Measurements from ENCODE around the gene ACTR3C. TPM values are rescaled to one million over a fixed set of nuclear protein-coding genes. Genes with fewer than 3 reads are reported as not detected.
"Not testable (repeated sequence)": the region's sequence is repeated elsewhere in the genome, so short reads cannot be mapped to it uniquely, and the experiment has no call there.

ACTR3C gene
- total RNA-seq, 2 donors from 2014 or later = 1.00 to 1.7 TPM

DNA sequence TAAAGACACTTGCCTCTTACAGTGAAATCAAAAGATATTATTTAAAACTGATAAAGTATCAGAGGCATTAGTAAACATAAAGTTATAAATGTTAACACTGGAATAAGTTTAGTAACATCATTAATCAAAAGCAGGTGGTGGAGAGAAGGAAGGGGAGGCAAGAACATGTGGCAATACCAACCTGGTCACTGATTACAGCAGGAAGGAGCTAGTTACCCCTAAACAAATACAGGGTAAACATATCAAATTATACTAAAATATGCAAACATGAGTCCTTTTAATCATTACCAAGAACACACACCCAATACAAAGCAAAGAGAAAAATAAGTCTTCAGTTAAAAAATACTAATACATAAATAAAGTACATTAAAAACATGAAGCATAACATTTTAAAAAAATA is 25.4 kb downstream of the ACTR3C start:
- DNase-seq (ENCODE audit: low spot score); intact Hi-C loops (cut with DNase I): not testable (repeated sequence)

DNA sequence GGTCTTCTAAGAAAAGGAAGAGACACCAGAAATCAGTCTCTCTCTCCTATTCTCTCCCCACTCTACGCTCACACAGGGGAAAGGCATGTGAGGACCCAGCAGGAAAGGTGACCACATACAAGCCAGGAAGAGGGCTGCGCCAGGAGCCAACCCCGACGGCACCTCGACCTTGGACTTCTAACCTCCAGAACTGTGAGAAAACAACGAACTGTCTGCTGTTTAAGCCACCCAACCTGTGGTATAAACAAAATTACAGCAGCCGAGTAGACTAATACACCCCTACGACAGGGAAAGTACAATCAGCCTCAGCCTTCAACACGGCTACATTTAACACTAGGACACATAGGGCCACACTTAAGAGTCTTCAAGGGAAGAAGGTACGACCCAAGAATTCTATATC is 26.5 kb downstream of the ACTR3C start:
- DNase-seq (ENCODE audit: low spot score); intact Hi-C loops (cut with DNase I): not testable (repeated sequence)

DNA sequence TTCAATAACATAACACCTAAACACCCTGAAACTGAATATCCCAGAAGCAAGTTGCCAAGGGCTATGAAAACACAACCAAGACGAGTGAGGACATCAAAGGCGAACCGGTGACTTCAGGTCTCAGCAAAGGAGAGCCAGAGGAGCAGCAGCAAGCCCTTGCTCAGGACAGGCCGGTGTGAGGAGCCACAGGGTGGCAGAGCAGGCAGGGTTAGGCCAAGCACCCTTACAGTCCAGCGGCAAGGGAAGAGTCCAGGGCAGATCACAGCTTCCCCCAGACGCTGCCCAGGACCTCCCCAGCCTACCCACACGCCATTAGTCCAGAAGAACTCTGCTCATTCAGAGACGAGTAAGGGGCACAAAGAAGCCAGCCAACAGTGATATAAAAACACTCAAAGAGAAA is 27.7 kb downstream of the ACTR3C start:
- intact Hi-C loops (cut with DNase I) = not testable (repeated sequence)

DNA sequence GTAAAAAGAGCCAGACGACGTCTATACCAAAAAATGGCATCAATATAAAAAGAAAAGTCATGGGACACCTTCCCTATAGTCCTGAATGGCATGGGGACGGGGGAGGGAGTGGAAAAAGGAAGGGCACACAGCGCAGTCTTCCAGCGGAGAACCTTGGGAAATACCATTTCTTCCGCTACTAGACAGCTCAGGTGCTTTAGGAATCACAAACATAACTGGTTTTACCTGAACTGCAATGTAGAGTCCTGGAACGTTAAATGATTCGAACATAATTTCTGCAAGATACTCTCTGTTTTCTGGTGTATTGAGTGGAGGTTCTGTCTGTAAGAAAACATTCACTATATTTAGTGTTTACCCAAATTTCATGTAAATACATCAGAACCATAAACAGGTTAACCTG is 28.3 kb downstream of the ACTR3C start:
- DNase-seq (ENCODE audit: low spot score); intact Hi-C loops (cut with DNase I): not testable (repeated sequence)

More for the DNA sequence above, 27.7 kb downstream of the ACTR3C start:
- DNase-seq (ENCODE audit: low spot score) = not testable (repeated sequence)

DNA sequence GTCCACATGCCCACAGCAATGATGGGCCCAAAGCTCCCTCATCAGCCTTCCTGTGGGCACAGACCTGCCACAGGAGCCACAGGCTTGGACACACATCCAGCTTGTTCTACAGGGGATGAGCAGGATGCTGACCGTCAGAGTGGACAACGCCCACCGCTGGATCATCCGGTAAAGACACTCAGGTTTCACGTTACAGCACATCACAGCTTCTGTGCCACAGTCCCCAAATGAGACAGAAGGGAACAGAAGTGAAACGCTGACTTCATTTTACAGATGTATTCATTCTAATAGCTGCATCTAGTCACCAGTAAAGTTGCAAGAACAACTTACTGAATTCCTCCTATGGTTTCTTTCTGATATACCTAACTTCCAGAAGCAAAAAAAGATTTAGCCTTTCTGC is 33.0 kb downstream of the ACTR3C start:
- DNase-seq (ENCODE audit: low spot score); intact Hi-C loops (cut with DNase I): not testable (repeated sequence)

DNA sequence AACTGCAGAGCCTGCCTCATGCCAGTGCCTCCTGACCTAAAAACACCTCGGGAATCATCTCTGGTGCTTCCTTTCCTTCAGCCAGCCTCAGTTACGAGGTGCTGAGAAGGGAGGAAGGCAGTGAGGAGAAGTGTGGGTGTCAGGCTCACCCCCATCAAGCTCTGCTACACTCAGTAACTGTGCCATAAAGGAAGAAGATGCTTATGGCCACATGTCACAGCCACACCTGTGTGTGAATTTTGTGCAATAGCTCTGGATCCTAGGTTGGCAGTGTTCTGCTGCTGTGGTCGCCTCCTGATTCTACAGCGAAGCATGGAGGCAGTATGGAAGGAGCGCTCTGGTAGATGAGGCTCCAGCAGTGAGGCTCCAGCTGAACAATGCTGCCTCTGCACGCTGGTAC is 34.5 kb downstream of the ACTR3C start:
- DNase-seq (ENCODE audit: low spot score); intact Hi-C loops (cut with DNase I): not testable (repeated sequence)

DNA sequence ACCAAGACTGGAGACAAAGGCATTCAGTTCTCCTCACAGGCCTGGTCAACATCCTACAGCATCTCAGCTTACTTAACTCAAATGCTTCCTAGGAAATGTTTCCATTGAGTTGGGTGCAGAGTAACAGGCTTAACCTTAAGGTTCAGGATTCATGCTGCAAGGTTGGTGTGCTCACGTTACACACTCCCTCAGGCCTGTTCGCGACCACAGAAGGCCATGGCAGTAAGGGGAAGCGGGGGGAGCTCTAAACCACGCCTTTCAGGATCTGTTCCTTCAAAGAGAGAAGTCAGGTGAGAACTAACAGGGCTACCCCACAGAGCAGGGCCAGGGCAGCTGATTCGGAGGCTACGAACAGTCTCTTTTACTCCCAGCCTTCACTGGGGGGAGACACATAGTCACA is 35.5 kb downstream of the ACTR3C start:
- intact Hi-C loops (cut with DNase I); DNase-seq (ENCODE audit: low spot score): not testable (repeated sequence)

DNA sequence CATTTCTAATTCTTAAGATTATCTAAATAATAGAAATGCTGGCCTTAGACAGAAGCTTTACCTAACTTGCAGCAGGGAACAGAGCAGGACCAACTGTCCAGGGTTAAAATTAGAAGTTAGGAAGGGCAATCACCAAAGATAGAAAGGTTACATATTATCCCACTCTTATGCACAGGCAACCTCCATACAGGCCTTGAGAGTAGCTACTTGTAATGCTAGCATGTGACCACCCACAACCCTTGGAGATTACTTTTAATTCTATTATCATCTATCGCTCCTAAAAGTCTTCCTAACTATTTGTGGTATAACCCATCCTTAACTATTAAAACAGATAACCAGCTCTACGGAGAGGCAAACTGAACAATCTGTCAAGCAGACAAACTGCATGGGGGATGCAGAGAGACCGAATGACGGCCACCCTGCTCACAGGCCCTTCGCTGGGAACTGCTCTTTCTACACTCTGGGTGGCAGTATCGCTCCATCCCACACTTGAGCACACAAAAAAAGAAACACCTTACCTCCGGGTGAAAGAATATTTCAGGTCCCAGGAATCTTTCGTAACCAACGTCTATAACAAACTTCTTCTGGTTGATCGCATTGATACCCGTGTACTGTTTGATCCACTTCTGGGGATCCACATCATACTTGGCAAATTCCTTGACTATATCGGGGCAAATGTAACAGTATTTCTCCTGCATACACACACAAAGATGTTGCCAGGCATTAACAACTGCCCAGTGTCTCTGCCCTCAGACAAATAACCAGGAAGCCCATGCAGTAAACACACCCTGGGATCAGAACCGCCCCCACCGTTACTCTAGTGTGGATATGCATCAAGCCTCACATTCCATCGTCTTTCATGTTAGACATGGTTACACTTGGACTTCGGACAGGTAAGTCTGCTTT is 37.2 kb downstream of the ACTR3C start:
- DNase-seq (ENCODE audit: low spot score); intact Hi-C loops (cut with DNase I): not testable (repeated sequence)

DNA sequence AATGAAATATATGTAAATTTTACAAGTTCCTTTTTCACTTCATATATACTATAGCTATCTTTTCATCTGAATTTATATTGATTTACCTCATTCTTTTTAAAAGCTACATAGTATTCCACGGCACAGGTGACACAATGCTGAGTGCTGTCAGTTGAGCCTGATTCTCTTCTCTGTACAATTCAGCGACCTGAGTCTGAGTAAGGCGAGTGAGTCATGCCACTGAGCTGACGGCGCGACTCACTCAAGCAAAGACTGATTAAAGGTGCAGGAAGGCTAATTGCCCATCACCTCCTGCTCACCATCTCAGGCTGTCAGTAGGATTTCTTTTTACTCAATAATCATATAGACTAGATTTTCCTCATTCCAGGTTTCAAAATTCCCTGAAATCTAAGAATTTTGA is 39.7 kb downstream of the ACTR3C start:
- intact Hi-C loops (cut with DNase I); DNase-seq (ENCODE audit: low spot score): not testable (repeated sequence)

DNA sequence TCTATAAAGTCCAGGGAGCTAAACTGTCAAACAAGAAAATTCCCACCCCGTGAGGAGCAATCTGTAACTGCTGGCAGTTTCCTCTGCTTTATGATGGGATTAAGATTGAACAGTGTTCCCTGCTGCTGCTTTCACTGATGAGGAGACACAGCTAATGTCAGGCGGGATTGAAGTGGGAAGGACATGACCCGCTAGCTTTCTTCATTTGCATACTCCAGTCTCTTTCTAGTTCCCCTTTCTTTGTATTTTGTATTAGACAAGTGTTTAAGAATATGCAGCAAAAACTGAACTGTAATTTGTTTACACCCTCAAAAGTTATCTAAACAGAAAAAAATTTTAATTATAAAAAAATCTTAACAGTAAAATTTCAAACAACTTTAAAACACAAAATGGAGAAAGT is 40.2 kb downstream of the ACTR3C start:
- intact Hi-C loops (cut with DNase I); DNase-seq (ENCODE audit: low spot score): not testable (repeated sequence)

DNA sequence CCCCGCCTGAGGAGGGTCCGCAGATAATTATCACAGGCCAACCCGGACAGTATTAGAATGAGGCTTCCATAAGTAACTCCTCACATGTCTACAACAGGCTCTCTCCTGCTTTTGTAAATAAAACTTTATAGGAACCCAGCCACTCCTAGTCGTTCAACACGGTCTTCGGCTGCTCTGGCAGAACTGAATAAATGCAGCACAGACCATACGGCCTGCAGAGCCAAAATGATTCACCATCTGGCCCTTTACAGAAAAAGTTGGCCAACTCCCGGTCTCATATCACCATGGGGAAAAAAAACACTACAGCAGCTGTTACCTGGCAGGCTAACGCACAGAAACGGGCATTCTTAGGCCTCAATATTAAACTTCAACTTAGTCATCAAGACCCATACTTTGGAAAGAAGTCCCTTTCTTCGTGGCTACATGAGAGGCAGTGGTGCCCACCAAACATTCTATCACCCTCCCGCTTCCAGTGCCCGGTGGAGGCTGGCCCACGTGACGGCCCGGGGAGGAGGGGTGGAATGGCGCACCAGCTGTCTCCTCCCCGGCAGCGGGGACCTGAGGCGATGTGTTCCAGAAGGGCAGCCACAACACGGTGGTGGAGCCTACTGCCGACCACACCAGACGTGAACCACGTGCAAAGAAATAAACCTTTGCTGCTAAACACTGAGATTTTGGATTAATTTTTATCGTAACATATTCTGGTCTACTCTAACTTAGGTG is 41.5 kb downstream of the ACTR3C start:
- DNase-seq (ENCODE audit: low spot score); intact Hi-C loops (cut with DNase I): not testable (repeated sequence)

DNA sequence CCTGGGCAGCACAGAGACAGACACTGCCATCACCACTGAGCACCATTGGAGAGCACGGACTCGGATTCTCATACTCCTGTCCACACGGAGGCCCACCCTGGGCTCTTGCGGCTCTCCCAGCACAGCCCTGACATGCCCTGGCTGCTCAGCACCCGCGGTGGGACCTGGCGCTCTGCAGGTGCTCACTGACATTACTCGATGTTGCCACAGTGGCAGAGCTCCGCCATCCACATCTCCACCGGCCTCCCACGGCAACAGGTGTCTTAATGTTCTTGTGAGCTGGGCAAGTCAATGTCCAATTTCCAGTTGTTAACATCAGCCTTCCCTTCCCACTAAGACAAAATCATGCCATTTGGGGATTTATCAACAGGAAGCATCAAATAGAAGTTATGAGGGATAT is 45.0 kb downstream of the ACTR3C start:
- intact Hi-C loops (cut with DNase I); DNase-seq (ENCODE audit: low spot score): not testable (repeated sequence)

DNA sequence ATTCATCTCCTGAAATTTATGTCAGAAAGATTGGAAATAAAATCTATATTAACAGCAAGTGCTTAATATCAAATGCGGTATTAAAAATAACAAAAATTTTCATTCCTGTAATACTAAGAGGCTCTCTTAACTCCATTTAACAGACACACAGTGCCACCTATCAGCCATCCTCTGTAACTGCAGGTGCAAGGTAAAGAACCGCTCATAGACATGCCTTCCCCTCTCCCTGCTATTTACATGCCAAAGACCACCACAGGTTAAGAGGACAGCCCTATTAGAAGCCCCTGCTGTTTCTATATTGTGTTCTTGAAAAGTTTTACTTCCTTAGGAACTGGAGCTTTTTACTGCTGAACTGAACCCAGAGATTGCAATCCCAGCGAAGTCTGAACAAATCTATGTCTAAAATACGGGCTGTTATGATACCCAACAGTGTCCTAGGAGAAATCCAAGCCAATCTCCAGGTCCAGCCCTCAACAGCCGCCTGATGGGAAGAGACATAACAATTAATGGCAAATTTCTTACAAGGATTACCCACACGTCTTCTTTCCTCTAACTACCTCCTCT is 47.1 kb downstream of the ACTR3C start:
- DNase-seq (ENCODE audit: low spot score); intact Hi-C loops (cut with DNase I): not testable (repeated sequence)

DNA sequence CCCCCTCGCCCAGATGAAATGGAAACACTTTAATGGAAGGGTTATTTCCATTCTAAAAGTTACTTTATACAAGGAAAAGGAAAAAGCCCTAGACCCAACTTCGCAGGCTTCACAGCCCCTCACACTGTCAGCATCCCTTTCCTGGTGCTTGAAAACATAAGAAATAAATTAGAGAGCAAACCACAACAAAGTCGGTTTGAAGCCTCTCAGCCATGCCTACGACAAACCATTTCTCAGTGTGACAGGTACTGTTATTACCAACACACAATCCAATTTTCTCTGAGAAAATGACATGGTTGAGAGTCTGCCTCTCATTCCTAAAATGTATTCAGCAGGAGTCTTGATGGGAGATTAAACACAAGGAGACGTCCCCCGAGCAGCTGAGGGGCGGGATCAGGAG is 51.4 kb downstream of the ACTR3C start:
- intact Hi-C loops (cut with DNase I); DNase-seq (ENCODE audit: low spot score): not testable (repeated sequence)

DNA sequence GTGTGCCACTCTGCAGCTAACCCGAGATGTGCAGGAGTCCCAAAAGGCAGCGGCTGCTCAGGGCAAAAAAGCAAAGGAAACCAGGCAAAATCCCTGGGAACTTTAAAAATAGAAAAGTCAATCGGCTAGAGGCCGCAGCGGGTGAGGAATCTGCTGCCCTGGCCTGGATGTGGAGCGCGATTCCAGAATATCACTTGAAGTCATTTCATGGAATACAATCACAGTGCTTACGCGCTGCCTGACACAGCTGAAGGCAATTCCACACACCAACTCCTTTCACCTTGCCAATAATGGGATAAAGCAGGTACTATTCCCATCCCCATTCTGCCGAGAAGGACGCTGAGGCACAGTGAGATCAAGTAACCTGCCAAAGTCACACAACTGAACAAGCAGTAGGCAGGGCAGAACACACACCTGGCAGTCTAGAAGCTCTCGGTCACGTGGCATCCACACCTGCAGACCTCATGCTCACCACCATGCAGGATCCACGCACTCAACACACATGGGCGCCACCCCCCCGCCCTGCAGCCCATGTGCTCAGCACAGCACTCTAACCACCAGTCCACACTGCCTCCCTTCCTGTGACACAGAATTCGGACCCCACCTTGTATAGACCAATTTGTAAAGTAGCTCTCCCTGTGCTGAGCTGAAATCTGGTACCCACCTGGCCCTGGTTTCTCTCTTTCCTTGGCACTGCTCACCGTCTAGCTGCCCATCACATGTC is 53.1 kb downstream of the ACTR3C start:
- intact Hi-C loops (cut with DNase I); DNase-seq (ENCODE audit: low spot score): not testable (repeated sequence)

DNA sequence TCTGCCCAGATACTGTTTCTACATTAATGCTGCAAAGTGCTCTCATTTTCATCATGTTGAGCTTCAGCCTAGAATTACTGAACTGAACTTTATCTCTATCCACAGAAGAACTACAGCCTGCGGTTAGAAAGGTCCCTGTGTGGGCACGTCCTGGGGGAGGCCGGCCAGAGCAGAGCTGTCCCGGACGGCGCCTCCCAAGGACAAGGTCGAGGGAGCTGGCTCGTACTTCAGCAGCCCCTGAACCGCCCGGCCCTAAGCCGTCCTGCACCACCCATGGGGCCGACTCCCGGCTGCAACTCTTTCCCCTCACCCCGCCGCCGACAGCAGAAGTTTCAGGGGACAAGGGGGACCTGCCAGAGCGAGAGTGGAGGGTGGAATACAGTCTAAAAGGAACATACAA is 54.5 kb downstream of the ACTR3C start:
- DNase-seq (ENCODE audit: low spot score); intact Hi-C loops (cut with DNase I): not testable (repeated sequence)

DNA sequence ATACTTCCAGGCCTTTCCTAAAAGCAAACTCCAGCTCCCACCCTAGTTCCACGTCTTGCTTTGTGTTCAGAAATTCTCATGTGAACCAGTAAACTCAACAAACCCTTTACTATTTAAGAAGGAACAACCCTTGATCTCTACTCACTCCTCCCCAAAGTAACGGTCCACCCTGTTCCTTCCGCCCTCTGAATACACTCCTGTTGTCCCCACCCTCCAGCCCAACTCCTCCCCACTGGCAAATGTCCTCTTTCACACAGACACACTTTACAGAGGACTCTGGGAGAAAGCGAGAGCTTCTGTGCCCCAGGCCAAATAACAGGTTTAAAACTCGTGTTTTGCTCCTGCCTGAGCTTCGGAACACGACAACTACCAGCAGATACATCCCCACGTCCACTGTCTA is 55.1 kb downstream of the ACTR3C start:
- intact Hi-C loops (cut with DNase I); DNase-seq (ENCODE audit: low spot score): not testable (repeated sequence)

DNA sequence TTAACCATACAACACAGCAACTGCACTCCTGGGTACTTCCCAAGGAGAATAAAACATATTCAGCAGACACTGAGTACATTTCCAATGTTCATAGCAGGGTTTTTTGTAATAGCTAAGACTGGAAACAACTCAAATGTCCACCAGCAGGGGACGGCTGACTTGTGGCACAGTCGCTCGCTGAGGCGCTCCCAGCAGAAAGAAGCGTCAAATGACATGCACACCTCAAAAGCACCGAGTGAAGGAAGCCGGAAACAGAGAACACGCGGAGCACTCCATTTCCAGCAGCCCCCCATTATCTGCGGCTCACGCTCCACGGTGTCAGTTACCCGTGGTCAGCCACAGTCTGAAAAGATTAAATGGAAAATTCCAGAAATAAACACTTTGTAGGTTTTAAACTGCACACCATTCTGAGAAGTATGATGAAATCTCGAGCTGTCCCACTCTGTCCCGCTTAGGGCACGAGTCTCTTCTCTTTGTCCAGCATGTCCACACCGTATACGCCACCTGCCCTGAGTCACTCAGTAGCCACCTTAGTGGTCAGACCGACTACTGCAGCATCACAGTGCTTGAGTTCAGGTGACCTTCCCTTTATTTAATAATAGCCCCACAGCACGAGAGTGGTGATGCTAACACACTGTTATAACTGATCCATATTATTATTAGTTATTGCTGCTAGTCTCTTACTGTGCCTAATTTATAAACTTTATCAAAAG is 56.2 kb downstream of the ACTR3C start:
- DNase-seq (ENCODE audit: low spot score); intact Hi-C loops (cut with DNase I): not testable (repeated sequence)

DNA sequence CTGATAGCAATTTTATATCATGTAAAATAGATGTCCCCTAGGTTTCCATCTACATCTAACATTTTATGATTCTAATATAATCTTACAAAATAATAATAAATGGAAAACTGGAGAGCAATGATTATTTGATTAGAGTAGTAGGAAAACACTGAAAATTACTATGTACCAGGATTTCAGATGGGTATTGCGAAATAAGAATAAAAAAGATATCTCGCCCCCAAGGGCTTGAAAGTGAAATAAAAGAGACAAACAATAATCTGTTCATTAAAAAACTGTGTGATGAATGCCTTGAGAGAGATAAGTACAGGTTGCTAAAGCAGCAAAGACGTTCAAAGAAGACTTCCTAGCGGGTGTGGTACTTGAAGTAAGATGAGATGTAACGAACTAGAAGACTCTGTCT is 60.7 kb downstream of the ACTR3C start:
- DNase-seq (ENCODE audit: low spot score); intact Hi-C loops (cut with DNase I): not testable (repeated sequence)

Measured in posterior vena cava (tissue), 2 donors.